Right lobe of liver (tissue), 4 donors: ENCODE measurements around the gene RBM44.

Experiments used
- CTCF ChIP-seq, 4 donors: fragments of 200-600 bp in 3 of 4; fragments of 450-650 bp in 1 of 4; IDR thresholded peaks; one replicate each; pipeline versions ENCODE4 v1.5.1 to v1.8.0; 2016 to 2022; ENCODE audit warnings: antibody characterized with exemption in 4 of 4, mild to moderate bottlenecking in 2 of 4
- POLR2A ChIP-seq: fragments of 450-650 bp; IDR thresholded peaks from one replicate; pipeline ENCODE4 v1.6.1; 2017; ENCODE audit warnings: antibody characterized with exemption, mild to moderate bottlenecking
- donor health status: DM: no; HTN: no; CAD: no.
- donor health status: DM: no; HTN: no; CAD: no.
- donor health status: DM: no; HTN: yes; CAD: no.

GRCh38 chr2:237791977-237792727 lies 6.4 kb upstream of the RBM44 start:
- TF ChIP-seq CTCF (IDR thresholded peaks at IDR 0.05) (no peak), POLR2A (no peak)
